GM18858 (cell line): Measurements from ENCODE around the gene VGLL4.

Experiments
- ATAC-seq: cut with Tn5 transposase; IDR thresholded peaks from one replicate; pipeline ENCODE4 v1.9.1; 2021; ENCODE audit not compliant: unreplicated experiment

Gene VGLL4

GRCh38 chr3:11509173-11510000 is 134.3 kb downstream of the VGLL4 start:
- no peak for ATAC-seq

DNA sequence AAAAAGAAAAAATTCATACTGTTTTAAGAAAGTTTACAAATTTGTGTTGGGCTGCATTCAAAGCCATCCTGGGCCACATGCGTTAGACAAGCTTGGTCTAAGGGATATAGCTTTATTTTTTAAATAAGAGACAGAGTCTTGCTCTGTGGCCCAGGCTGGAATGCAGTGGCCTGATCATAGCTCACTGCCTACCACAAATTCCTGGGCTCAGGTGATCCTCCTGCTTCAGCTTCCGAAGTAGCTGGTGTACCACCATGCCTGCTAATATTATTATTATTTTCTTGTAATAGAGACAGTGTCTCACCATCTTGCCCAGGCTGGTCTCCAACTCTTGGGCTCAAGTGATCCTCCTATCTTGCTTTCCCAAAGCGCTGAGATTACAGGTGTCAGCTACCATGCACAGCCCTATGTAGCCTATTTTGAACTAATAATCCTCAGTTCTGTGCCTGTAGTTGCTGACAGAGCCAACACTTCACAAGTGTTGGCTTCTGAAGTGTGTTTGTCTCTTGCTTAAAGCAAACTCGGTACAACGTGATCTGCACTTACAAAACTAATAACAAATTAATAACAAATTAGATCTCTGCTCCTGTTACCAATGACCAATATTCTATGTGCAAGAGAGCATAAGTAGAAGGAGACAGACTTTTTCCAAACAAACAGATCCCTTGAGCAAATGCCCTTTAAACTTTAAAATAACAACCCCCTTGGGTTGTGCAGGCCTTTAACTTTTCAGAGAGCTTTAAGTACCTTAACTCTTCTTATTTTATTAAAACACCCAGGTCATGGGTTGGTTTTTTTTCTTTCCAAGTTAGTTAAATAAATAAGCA is 135.2 kb downstream of the VGLL4 start:
- no peak for ATAC-seq

GRCh38 chr3:11507719-11508118 is 136.0 kb downstream of the VGLL4 start:
- ATAC-seq: no peak
